OCI-LY1 (cell line): Measurements from ENCODE around the gene OLFML2B.

ENCODE experiments used
- H2AFZ ChIP-seq: fragments of 200-600 bp; sonication (generic), shearing (Covaris generic); 2 replicates; pipeline ENCODE4 v1.6.0; 2014; ENCODE audit warnings: antibody characterized with exemption, mild to moderate bottlenecking, low read length
- H3F3A ChIP-seq: fragments of 200-600 bp; sonication (generic), shearing (Covaris generic); 2 replicates; pipeline ENCODE4 v1.6.0; 2014; ENCODE audit warnings: mild to moderate bottlenecking, antibody characterized with exemption, low read length, moderate library complexity; ENCODE audit not compliant: insufficient read depth
- H3K27ac ChIP-seq: fragments of 200-600 bp; sonication (generic); 2 replicates; pipeline ENCODE4 v1.5.1; 2014; ENCODE audit warnings: low read length, mixed run types, mild to moderate bottlenecking, low read depth; ENCODE audit not compliant: poor library complexity, severe bottlenecking
- H3K27me3 ChIP-seq: fragments of 200-600 bp; sonication (generic); 2 replicates; pipeline ENCODE4 v1.6.0; 2014; ENCODE audit warnings: antibody characterized with exemption, mild to moderate bottlenecking, low read length, moderate library complexity; ENCODE audit not compliant: insufficient read depth
- H3K36me3 ChIP-seq: fragments of 200-600 bp; sonication (generic); 2 replicates; pipeline ENCODE4 v1.6.1; 2014; ENCODE audit warnings: mild to moderate bottlenecking, antibody characterized with exemption, low read length, moderate library complexity, mixed read lengths; ENCODE audit not compliant: insufficient read depth
- H3K4me1 ChIP-seq: fragments of 200-600 bp; sonication (generic); 2 replicates; pipeline ENCODE4 v1.5.1; 2014; ENCODE audit warnings: mild to moderate bottlenecking, low read length, moderate library complexity; ENCODE audit not compliant: insufficient read depth, severe bottlenecking
- H3K4me2 ChIP-seq: fragments of 200-600 bp; sonication (generic), shearing (Covaris generic); 2 replicates; pipeline ENCODE4 v1.6.1; 2014; ENCODE audit warnings: low read length
- H3K4me3 ChIP-seq: fragments of 200-600 bp; sonication (generic); 2 replicates; pipeline ENCODE4 v1.5.1; 2014; ENCODE audit warnings: low read length, low read depth, mild to moderate bottlenecking, mixed read lengths; ENCODE audit not compliant: poor library complexity, severe bottlenecking
- H3K79me2 ChIP-seq: fragments of 200-600 bp; shearing (Covaris generic); 2 replicates; pipeline ENCODE4 v1.6.1; 2016; ENCODE audit warnings: mixed run types, low read length, mixed read lengths; ENCODE audit not compliant: insufficient read depth
- H3K9ac ChIP-seq: fragments of 200-600 bp; sonication (generic), shearing (Covaris generic); 2 replicates; pipeline ENCODE4 v1.6.1; 2014; ENCODE audit warnings: mild to moderate bottlenecking, low read length, mixed read lengths
- H3K9me2 ChIP-seq: fragments of 200-600 bp; sonication (generic), shearing (Covaris generic); 2 replicates; pipeline ENCODE4 v1.6.1; 2014; ENCODE audit warnings: low read depth, mild to moderate bottlenecking, low read length, mixed read lengths
- H3K9me3 ChIP-seq: fragments of 200-600 bp; shearing (Covaris generic); 2 replicates; pipeline ENCODE4 v1.6.1; 2014; ENCODE audit warnings: low read length, mixed read lengths
- H4K20me1 ChIP-seq: fragments of 200-600 bp; sonication (generic), shearing (Covaris generic); 2 replicates; pipeline ENCODE4 v1.6.0; 2016; ENCODE audit warnings: mild to moderate bottlenecking, low read length; ENCODE audit not compliant: insufficient read depth
- CTCF ChIP-seq: fragments of 200-600 bp; sonication (generic), shearing (Covaris generic); IDR thresholded peaks from 2 replicates; pipeline ENCODE4 v1.5.1; 2017; ENCODE audit warnings: mild to moderate bottlenecking, antibody characterized with exemption, low read length, moderate library complexity, mixed read lengths
- EZH2 ChIP-seq: fragments of 200-600 bp; sonication (generic), shearing (Covaris generic); IDR thresholded peaks from 2 replicates; pipeline ENCODE4 v1.8.0; 2017; ENCODE audit warnings: borderline replicate concordance, mixed run types, mild to moderate bottlenecking, antibody characterized with exemption, low read length, moderate library complexity, mixed read lengths

The OLFML2B gene

GRCh38 chr1:162020150-162020549 lies 3.5 kb downstream of the OLFML2B start:
- no peak overlapping the region for H3K27ac ChIP-seq
- no peak overlapping the region for H2AFZ ChIP-seq
- no peak overlapping the region for H3K4me2 ChIP-seq
- H3K4me1 ChIP-seq = no peaks in the 10 kb centered on the region
- no peak overlapping the region for H3K9ac ChIP-seq
- H3K4me3 ChIP-seq = no peak overlapping the region
- H3K9me2 ChIP-seq = no peaks in the 10 kb centered on the region
- peaks cover 3% of the 10 kb centered on the region; the same call in 1 of the 2 replicates for H3K27me3 ChIP-seq
- H4K20me1 ChIP-seq = no peaks in the 10 kb centered on the region
- H3K79me2 ChIP-seq = no peaks in the 10 kb centered on the region
- no peaks in the 10 kb centered on the region for H3F3A ChIP-seq
- TF ChIP-seq CTCF (no peak), EZH2 (no peak)
- H3K9me3 ChIP-seq = no peaks in the 10 kb centered on the region
- no peaks in the 10 kb centered on the region for H3K36me3 ChIP-seq

GRCh38 chr1:162019446-162019845 lies 4.2 kb downstream of the OLFML2B start:
- peaks cover 3% of the 10 kb centered on the region; the same call in 1 of the 2 replicates for H3K27me3 ChIP-seq
- H3K27ac ChIP-seq = no peak overlapping the region
- H3K9ac ChIP-seq = no peak overlapping the region
- H3K4me2 ChIP-seq = no peak overlapping the region
- no peaks in the 10 kb centered on the region for H3K36me3 ChIP-seq
- H3K4me3 ChIP-seq = no peak overlapping the region
- no peak for TF ChIP-seq CTCF
- no peak for TF ChIP-seq EZH2
- H2AFZ ChIP-seq = no peak overlapping the region
- no peaks in the 10 kb centered on the region for H4K20me1 ChIP-seq
- H3F3A ChIP-seq = no peaks in the 10 kb centered on the region
- no peaks in the 10 kb centered on the region for H3K79me2 ChIP-seq
- no peaks in the 10 kb centered on the region for H3K4me1 ChIP-seq
- H3K9me3 ChIP-seq = no peaks in the 10 kb centered on the region
- H3K9me2 ChIP-seq = no peaks in the 10 kb centered on the region

GRCh38 chr1:162019006-162019405 lies 4.7 kb downstream of the OLFML2B start:
- Histone ChIP-seq H3K4me1 (no peaks in the 10 kb centered on the region), H3K9ac (no peak overlapping the region), H3K27ac (no peak overlapping the region), H3K27me3 (peaks cover 3% of the 10 kb centered on the region; the same call in 1 of the 2 replicates), H3F3A (no peaks in the 10 kb centered on the region), H4K20me1 (no peaks in the 10 kb centered on the region), H3K4me2 (no peak overlapping the region), H2AFZ (no peak overlapping the region), H3K9me2 (no peaks in the 10 kb centered on the region), H3K9me3 (no peaks in the 10 kb centered on the region), H3K4me3 (no peak overlapping the region), H3K36me3 (no peaks in the 10 kb centered on the region), H3K79me2 (no peaks in the 10 kb centered on the region)
- TF ChIP-seq EZH2 (no peak), CTCF (no peak)
